Bronchial epithelial cell (primary cell): ENCODE measurements around the gene EVI5. TPM values are rescaled to one million over a fixed set of nuclear protein-coding genes. Genes with fewer than 3 reads are reported as not detected.

Source experiments
- DNase-seq: peaks from one replicate; pipeline ENCODE4 v3.0.0-alpha.2; 2010; ENCODE audit warnings: low read depth
- FAIRE-seq: peaks from 2 replicates; lab custom pipeline; 2011; peaks lifted over from hg19 to GRCh38; lab: Jason Lieb, UNC
- H3K27me3 ChIP-seq: 2 replicates; pipeline ENCODE4 v1.5.1; 2011; ENCODE audit warnings: low read length; ENCODE audit not compliant: control insufficient read depth, insufficient read depth
- H3K36me3 ChIP-seq: 2 replicates; pipeline ENCODE4 v1.5.1; 2011; ENCODE audit warnings: low read length; ENCODE audit not compliant: control insufficient read depth, insufficient read depth
- H3K4me3 ChIP-seq: 2 replicates; pipeline ENCODE4 v1.5.1; 2011; ENCODE audit warnings: mild to moderate bottlenecking, low read depth, low read length, control low read depth
- CTCF ChIP-seq: IDR thresholded peaks from 2 replicates; pipeline ENCODE4 v1.5.1; 2011; ENCODE audit warnings: mild to moderate bottlenecking, moderate library complexity, low read length, control low read depth, inconsistent platforms; ENCODE audit not compliant: insufficient read depth, severe bottlenecking
- total RNA-seq: library from RNA; depleted of rRNA; stranded (reverse); fragments of >200 nt; gene quantifications from 2 replicates; pipeline ENCODE4 v1.2.1, GENCODE V29; 2014

EVI5 gene
- total RNA-seq, 1 donor from 2014 or later: 21.1 TPM

DNA sequence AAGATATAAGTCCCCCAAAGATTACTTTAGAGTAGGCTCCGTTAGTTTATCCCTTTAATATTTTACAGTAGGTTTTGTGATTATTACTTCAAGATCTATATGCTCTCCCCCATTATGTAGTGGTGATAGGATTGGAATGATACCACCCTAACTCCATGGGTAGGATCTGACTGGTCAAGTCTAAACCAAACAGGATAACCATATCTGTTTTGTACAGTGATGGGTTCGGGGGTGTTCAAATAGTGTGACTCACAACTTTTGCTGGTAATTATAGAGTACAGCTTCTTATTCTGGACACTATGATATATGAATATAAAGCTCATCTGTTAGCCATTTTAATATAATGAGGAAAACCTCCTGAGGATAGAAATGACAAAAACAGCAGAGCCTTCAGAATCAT, 212.4 kb downstream of the EVI5 start:
- DNase-seq (no peak), FAIRE-seq (no peak)
- no peaks in the 10 kb centered on the region for H3K27me3 ChIP-seq
- H3K36me3 ChIP-seq: no peaks in the 10 kb centered on the region
- TF ChIP-seq CTCF: no peak
- no peak overlapping the region for H3K4me3 ChIP-seq

GRCh38 chr1:92571578-92571977, 213.3 kb downstream of the EVI5 start:
- Histone ChIP-seq H3K4me3 (no peak overlapping the region), H3K27me3 (no peaks in the 10 kb centered on the region), H3K36me3 (no peaks in the 10 kb centered on the region)
- FAIRE-seq (no peak), DNase-seq (no peak)
- TF ChIP-seq CTCF: no peak

DNA sequence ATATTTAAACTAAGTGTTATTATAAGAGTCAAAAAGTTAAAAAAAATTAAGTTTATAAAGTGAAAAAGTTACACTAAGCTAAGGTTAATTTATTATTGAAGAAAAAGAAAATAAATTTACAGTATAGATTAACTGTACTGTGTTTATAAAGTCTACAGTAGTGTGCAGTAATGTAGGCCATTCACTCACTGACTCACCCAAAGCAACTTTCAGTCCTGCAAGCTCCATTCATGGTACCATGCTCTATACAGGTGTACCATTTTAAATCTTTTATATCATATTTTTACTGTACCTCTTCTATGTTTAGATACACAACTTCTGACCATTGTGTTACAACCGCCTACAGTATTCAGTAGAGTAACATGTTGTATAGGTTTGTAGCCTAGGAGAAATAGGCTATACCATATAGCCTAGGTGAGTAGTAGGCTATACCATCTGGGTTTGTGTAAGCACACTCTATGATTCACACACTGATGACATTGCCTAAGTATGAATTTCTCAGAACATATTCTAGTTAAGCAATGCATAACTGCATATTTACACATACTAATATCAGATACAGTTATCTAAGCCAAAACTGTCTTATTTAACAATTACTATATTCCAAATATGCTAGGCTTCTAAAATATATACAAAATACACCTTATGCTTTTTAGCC, 217.6 kb downstream of the EVI5 start:
- TF ChIP-seq CTCF: no peak
- no peak for FAIRE-seq
- Histone ChIP-seq H3K36me3 (no peaks in the 10 kb centered on the region), H3K4me3 (no peak overlapping the region), H3K27me3 (no peaks in the 10 kb centered on the region)
- DNase-seq: peak; percentile 93

GRCh38 chr1:92563457-92564216, 221.3 kb downstream of the EVI5 start:
- no peak for DNase-seq
- H3K4me3 ChIP-seq: no peak overlapping the region
- H3K36me3 ChIP-seq: no peaks in the 10 kb centered on the region
- no peak for FAIRE-seq
- H3K27me3 ChIP-seq: no peaks in the 10 kb centered on the region
- no peak for TF ChIP-seq CTCF

DNA sequence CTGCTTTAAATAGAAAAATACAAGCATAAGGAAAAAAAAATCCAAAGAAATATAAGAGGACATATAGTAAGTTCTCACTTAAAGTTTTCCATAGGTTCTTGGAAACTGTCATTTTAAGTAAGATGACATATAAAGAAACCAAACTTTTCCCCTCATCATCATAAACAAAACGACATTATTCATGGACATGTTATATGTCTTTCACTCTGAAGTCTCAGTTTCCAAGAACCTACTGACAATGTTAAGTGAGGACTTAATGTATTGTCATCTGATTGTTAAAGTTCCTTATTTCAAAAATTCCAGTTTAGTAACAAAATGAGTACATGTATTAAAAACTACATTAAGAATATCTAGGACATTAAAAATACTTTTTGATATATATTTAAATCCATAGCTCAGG, 228.6 kb downstream of the EVI5 start:
- no peaks in the 10 kb centered on the region for H3K36me3 ChIP-seq
- no peak for TF ChIP-seq CTCF
- no peaks in the 10 kb centered on the region for H3K27me3 ChIP-seq
- DNase-seq: no peak
- H3K4me3 ChIP-seq: no peak overlapping the region
- FAIRE-seq: no peak
